ENCODE measurements around the gene TMEM214. TPM values are rescaled to one million over a fixed set of nuclear protein-coding genes. Genes with fewer than 3 reads are reported as not detected.

The TMEM214 gene
- total RNA-seq, 1 experiment from 2014 or later: 55.3 TPM

GRCh38 chr2:27084297-27085061 lies 51.7 kb downstream of the TMEM214 start:
- H2AFZ ChIP-seq (ENCODE audit: low read length): no peak overlapping the region
- no peak overlapping the region for H2BK12ac ChIP-seq (ENCODE audit: insufficient read length, low read depth, low read length)
- no peak overlapping the region for H3K14ac ChIP-seq (ENCODE audit: insufficient read depth, low read length)
- H3T11ph ChIP-seq (ENCODE audit: low read length): no peak overlapping the region
- no peak overlapping the region for H3K4me2 ChIP-seq (ENCODE audit: insufficient read depth, insufficient read length, low read length)
- no peaks in the 10 kb centered on the region for H4K20me1 ChIP-seq (ENCODE audit: control insufficient read depth, insufficient read depth, insufficient read length)
- no peak overlapping the region for H2BK20ac ChIP-seq (ENCODE audit: low read depth, low read length, poor library complexity, severe bottlenecking)
- Mint-ChIP-seq H3K27me3 (ENCODE audit: low read depth) (peaks cover 20% of the 10 kb centered on the region), H3K4me1 (peaks cover 21 to 39% of the 10 kb centered on the region in 2 experiments), H3K36me3 (ENCODE audit: insufficient read depth in 1 of 3, low read depth in 3 of 3) (no peaks in the 10 kb centered on the region; a peak in 1 of 7 replicates), H3K4me3 (peak overlapping the region in 1 of 2 experiments; percentile 32; a peak in 2 of 5 replicates), H3K9me3 (no peaks in the 10 kb centered on the region), H3K27ac (peak overlapping the region in 1 of 3 experiments; percentile 64; a peak in 1 of 7 replicates)
- H3K79me1 ChIP-seq (ENCODE audit: insufficient read depth, low read depth, low read length, poor library complexity, severe bottlenecking): no peaks in the 10 kb centered on the region
- H2BK5ac ChIP-seq (ENCODE audit: insufficient read length, low read length): no peak overlapping the region
- H3K4me1 ChIP-seq (ENCODE audit: insufficient read depth, low read length): no peaks in the 10 kb centered on the region
- H3K27me3 ChIP-seq (ENCODE audit: insufficient read depth, low read length): no peaks in the 10 kb centered on the region
- no peaks in the 10 kb centered on the region for H3K9me3 ChIP-seq (ENCODE audit: control insufficient read depth, low read depth, low read length)
- TF ChIP-seq, protein P1, sequence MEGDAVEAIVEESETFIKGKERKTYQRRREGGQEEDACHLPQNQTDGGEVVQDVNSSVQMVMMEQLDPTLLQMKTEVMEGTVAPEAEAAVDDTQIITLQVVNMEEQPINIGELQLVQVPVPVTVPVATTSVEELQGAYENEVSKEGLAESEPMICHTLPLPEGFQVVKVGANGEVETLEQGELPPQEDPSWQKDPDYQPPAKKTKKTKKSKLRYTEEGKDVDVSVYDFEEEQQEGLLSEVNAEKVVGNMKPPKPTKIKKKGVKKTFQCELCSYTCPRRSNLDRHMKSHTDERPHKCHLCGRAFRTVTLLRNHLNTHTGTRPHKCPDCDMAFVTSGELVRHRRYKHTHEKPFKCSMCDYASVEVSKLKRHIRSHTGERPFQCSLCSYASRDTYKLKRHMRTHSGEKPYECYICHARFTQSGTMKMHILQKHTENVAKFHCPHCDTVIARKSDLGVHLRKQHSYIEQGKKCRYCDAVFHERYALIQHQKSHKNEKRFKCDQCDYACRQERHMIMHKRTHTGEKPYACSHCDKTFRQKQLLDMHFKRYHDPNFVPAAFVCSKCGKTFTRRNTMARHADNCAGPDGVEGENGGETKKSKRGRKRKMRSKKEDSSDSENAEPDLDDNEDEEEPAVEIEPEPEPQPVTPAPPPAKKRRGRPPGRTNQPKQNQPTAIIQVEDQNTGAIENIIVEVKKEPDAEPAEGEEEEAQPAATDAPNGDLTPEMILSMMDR (conservative IDR thresholded peaks at IDR 0.05): no peak
- no peak overlapping the region for H3K4ac ChIP-seq (ENCODE audit: low read depth, low read length)
- no peak overlapping the region for H3K27ac ChIP-seq (ENCODE audit: insufficient read length, low read depth, low read length)
- H2BK15ac ChIP-seq (ENCODE audit: low read depth, low read length): no peak overlapping the region
- no peaks in the 10 kb centered on the region for H3K79me2 ChIP-seq (ENCODE audit: insufficient read depth, low read length)
- no CpG with 5 or more reads among the region's 6 CpGs for WGBS (ENCODE audit: extremely low coverage, insufficient read length, low lambda C conversion rate)
- H3K18ac ChIP-seq (ENCODE audit: insufficient read length, low read depth, low read length): no peak overlapping the region
- no peak overlapping the region for H4K5ac ChIP-seq (ENCODE audit: insufficient read length, low read depth, low read length)
- H2AK5ac ChIP-seq (ENCODE audit: insufficient read length, low read length): no peak overlapping the region
- no peak overlapping the region for H4K8ac ChIP-seq (replicated peaks; ENCODE audit: insufficient read length, low read depth, low read length)
- H3K9ac ChIP-seq (ENCODE audit: extremely low read depth, insufficient read length, low read length): no peak overlapping the region
- no peak overlapping the region for H3K23ac ChIP-seq (ENCODE audit: insufficient read length, low read depth, low read length)
- no peak overlapping the region for H2BK120ac ChIP-seq (ENCODE audit: low read depth, low read length, poor library complexity, severe bottlenecking)
- H3K56ac ChIP-seq (ENCODE audit: insufficient read length, low read depth, low read length): no peak overlapping the region
- peaks cover 13% of the 10 kb centered on the region for H3K23me2 ChIP-seq (ENCODE audit: insufficient read length, low read depth, low read length, poor library complexity, severe bottlenecking)
- DNase-seq: no peak
- H4K91ac ChIP-seq (ENCODE audit: insufficient read length, low read depth, low read length): no peak overlapping the region
